ENCODE results near the gene NECTIN4. TPM values are rescaled to one million over a fixed set of nuclear protein-coding genes. Genes with fewer than 3 reads are reported as not detected.

The NECTIN4 gene
- total RNA-seq, 1 donor from 2014 or later = 42.7 TPM

DNA sequence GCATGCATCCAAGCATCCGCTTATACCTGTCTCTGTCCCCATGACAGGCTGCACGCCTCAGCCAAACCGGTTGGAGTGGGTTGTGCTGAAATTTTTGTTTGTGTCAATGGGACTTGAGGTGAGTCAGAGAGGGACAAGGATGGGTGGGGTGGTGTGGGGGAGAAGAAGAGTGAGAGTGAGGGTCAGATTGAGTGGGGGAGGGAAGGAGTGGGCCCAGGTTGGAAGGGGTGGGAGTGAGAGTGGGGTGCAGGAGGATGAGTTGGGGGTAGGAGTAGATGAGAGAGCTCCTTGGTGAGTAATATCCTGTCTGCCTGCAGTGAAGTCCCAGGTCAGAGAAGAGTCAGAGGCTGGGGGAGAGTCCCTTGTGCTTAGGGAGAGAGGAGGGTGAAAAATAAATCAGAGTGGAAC, 3.3 kb upstream of the NECTIN4 start:
- intact Hi-C loops (cut with DNase I) = loop anchor here (10.0 kb wide), 1 partner anchor 98 kb away; no protein-coding TSS in a partner anchor
- no peak for DNase-seq (ENCODE audit: extremely low spot score in 2 of 2)
- Histone ChIP-seq H3K27me3 (no peaks in the 10 kb centered on the region), H3K9me3 (no peaks in the 10 kb centered on the region), H3K4me3 (no peak overlapping the region), H3K27ac (no peak overlapping the region), H3K36me3 (no peaks in the 10 kb centered on the region), H3K4me1 (peaks cover under 1% of the 10 kb centered on the region)
- peak in 1 of 2 donors; percentile 60 for TF ChIP-seq POLR2AphosphoS5 (IDR thresholded peaks at IDR 0.05; ENCODE audit: insufficient read depth in 1 of 2, low read depth in 1 of 2)
- TF ChIP-seq, protein P1, sequence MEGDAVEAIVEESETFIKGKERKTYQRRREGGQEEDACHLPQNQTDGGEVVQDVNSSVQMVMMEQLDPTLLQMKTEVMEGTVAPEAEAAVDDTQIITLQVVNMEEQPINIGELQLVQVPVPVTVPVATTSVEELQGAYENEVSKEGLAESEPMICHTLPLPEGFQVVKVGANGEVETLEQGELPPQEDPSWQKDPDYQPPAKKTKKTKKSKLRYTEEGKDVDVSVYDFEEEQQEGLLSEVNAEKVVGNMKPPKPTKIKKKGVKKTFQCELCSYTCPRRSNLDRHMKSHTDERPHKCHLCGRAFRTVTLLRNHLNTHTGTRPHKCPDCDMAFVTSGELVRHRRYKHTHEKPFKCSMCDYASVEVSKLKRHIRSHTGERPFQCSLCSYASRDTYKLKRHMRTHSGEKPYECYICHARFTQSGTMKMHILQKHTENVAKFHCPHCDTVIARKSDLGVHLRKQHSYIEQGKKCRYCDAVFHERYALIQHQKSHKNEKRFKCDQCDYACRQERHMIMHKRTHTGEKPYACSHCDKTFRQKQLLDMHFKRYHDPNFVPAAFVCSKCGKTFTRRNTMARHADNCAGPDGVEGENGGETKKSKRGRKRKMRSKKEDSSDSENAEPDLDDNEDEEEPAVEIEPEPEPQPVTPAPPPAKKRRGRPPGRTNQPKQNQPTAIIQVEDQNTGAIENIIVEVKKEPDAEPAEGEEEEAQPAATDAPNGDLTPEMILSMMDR (IDR thresholded peaks at IDR 0.05) = no peak

- Histone ChIP-seq H3K36me3 (no peaks in the 10 kb centered on the region), H3K27me3 (no peaks in the 10 kb centered on the region), H3K27ac (peak overlapping the region; percentile 48), H3K4me3 (no peak overlapping the region), H3K4me1 (no peaks in the 10 kb centered on the region), H3K9me3 (no peaks in the 10 kb centered on the region)
- DNase-seq (ENCODE audit: extremely low spot score in 2 of 2) = no peak
- TF ChIP-seq POLR2AphosphoS5 (IDR thresholded peaks at IDR 0.05; ENCODE audit: insufficient read depth in 1 of 2, low read depth in 1 of 2) (no peak), POLR2A (IDR thresholded peaks at IDR 0.05) (no peak)
- TF ChIP-seq, protein P1 (IDR thresholded peaks at IDR 0.05) = no peak
- intact Hi-C loops (cut with DNase I) = loop anchor here (10.0 kb wide), 1 partner anchor 97 kb away; no protein-coding TSS in a partner anchor
These were observed 2.6 kb upstream of the NECTIN4 start for GRCh38 chr1:161091796-161092507.

DNA sequence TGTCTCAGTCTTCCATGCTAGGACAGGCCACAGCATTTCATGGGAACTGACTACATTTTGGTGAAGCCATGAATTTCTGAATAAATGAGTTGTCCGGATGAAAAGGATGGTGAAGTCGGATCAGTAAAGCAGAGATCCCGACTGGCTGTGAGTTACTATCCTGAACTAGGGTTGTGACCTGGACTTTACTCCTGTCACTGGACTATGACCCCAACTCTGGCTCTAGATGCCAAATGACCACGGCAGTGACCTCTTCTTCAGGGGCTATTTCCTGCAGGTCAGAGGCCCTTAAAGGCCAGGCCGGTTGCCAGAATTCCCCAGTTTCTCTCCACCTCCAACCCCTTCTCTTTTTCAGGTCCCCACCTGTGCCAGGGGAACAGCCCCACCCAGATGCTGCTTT, 1.7 kb upstream of the NECTIN4 start:
- no peak overlapping the region for H3K4me3 ChIP-seq
- no peaks in the 10 kb centered on the region for H3K9me3 ChIP-seq
- H3K27ac ChIP-seq = no peak overlapping the region
- no peaks in the 10 kb centered on the region for H3K36me3 ChIP-seq
- intact Hi-C loops (cut with DNase I) = loop anchor here (10.0 kb wide), 1 partner anchor 96 kb away; no protein-coding TSS in a partner anchor
- H3K4me1 ChIP-seq = no peaks in the 10 kb centered on the region
- no peaks in the 10 kb centered on the region for H3K27me3 ChIP-seq
- no peak for DNase-seq (ENCODE audit: extremely low spot score in 2 of 2)
- TF ChIP-seq, protein P1 (IDR thresholded peaks at IDR 0.05) = no peak
- TF ChIP-seq POLR2AphosphoS5 (IDR thresholded peaks at IDR 0.05; ENCODE audit: insufficient read depth in 1 of 2, low read depth in 1 of 2) (no peak), POLR2A (IDR thresholded peaks at IDR 0.05) (no peak)

- no peak overlapping the region for H3K27ac ChIP-seq
- intact Hi-C loops (cut with DNase I) = loop anchor here (10.0 kb wide), 1 partner anchor 96 kb away; no protein-coding TSS in a partner anchor
These were observed 1.3 kb upstream of the NECTIN4 start for GRCh38 chr1:161090617-161091016.

More at GRCh38 chr1:161090617-161091016, 1.3 kb upstream of the NECTIN4 start:
- Histone ChIP-seq H3K4me3 (no peak overlapping the region), H3K9me3 (no peaks in the 10 kb centered on the region), H3K27me3 (no peaks in the 10 kb centered on the region), H3K36me3 (no peaks in the 10 kb centered on the region), H3K4me1 (no peaks in the 10 kb centered on the region)
- DNase-seq (ENCODE audit: extremely low spot score in 2 of 2) = no peak
- TF ChIP-seq POLR2AphosphoS5 (IDR thresholded peaks at IDR 0.05; ENCODE audit: insufficient read depth in 1 of 2, low read depth in 1 of 2) (no peak), POLR2A (IDR thresholded peaks at IDR 0.05) (no peak)
- TF ChIP-seq, protein P1 (IDR thresholded peaks at IDR 0.05) = no peak

All from vagina (tissue), 2 donors.